Kidney (tissue), 14 donors: ENCODE data around the gene RRP1B. TPM values are rescaled to one million over a fixed set of nuclear protein-coding genes. Genes with fewer than 3 reads are reported as not detected.

Experiments used
- DNase-seq, 5 donors: peaks; one replicate each; pipeline ENCODE4 v3.0.0-alpha.2; 2013 to 2020
- FAIRE-seq: peaks from 2 replicates; lab custom pipeline; 2012; peaks lifted over from hg19 to GRCh38; lab: Jason Lieb, UNC
- H3K27ac ChIP-seq, 2 donors: one replicate each; pipeline ENCODE4 v1.7.0; 2013; ENCODE audit warnings: low read depth in 2 of 2, low read length in 2 of 2, inconsistent platforms in 1 of 2
- H3K27me3 ChIP-seq: one replicate; pipeline ENCODE4 v1.7.1; 2013; ENCODE audit warnings: low read length, inconsistent platforms; ENCODE audit not compliant: control insufficient read depth, insufficient read depth
- H3K36me3 ChIP-seq, 3 donors: one replicate each; pipeline versions ENCODE4 v1.7.0 to v1.7.1; 2013; ENCODE audit warnings: low read length in 3 of 3, control low read depth in 1 of 3, inconsistent platforms in 1 of 3; ENCODE audit not compliant: insufficient read depth in 3 of 3, control insufficient read depth in 2 of 3
- H3K4me1 ChIP-seq, 3 donors: one replicate each; pipeline versions ENCODE4 v1.7.0 to v1.7.1; 2013; ENCODE audit warnings: low read length in 3 of 3, inconsistent platforms in 1 of 3, low read depth in 1 of 3; ENCODE audit not compliant: control insufficient read depth in 2 of 3, insufficient read depth in 2 of 3
- H3K4me3 ChIP-seq, 3 donors: one replicate each; pipeline versions ENCODE4 v1.7.0 to v1.8.1; 2013; ENCODE audit warnings: low read length in 3 of 3, control low read depth in 1 of 3, inconsistent platforms in 1 of 3
- H3K9ac ChIP-seq, 3 donors: one replicate each; pipeline versions ENCODE4 v1.7.0 to v1.7.1; 2013; ENCODE audit warnings: low read length in 3 of 3, control low read depth in 1 of 3, inconsistent platforms in 1 of 3
- H3K9me3 ChIP-seq, 3 donors: one replicate each; pipeline versions ENCODE4 v1.7.0 to v1.7.1; 2013; ENCODE audit warnings: low read length in 3 of 3, control low read depth in 1 of 3, inconsistent platforms in 1 of 3; ENCODE audit not compliant: control insufficient read depth in 2 of 3, insufficient read depth in 1 of 3
- CTCF ChIP-seq: IDR thresholded peaks from 3 replicates; pipeline ENCODE4 v1.5.1; 2012; ENCODE audit warnings: mild to moderate bottlenecking, moderate library complexity, borderline replicate concordance; ENCODE audit not compliant: insufficient read depth; ENCODE audit errors: extremely low read depth
- intact Hi-C: fragments of 100-400 bp; cut with DNase I; formaldehyde crosslinking; loops from one replicate; pipeline ENCODE4 v1.11.1; 2022
- polyA plus RNA-seq: library from polyadenylated mRNA; stranded (reverse); fragments of 350-450 nt; fragmentation: Illumina TruSeq; extraction: RNeasy Lipid Tissue Mini Kit (QIAGEN cat#74804); gene quantifications from one replicate; pipeline ENCODE4 v1.2.3, GENCODE V29; 2014; ENCODE audit warnings: low read depth, low replicate concordance; ENCODE audit not compliant: insufficient read depth
- total RNA-seq: library from RNA; stranded (reverse); fragmentation: NEBNext Ultra II Directional; extraction: Animal tissue kit (Norgen Biotek cat#: 25700); gene quantifications from one replicate; pipeline ENCODE4 v1.2.1, GENCODE V29; 2021
- donor health status: control.
- donor health status: control.
- donor health status: control.
- donor health status: control.
- donor health status: control.
- donor health status: DM: yes; HTN: yes; CAD: no.
- donor health status: Normal renal cell carcinoma (clear cell type).

The RRP1B gene
- total and polyA plus RNA-seq, 2 donors from 2014 or later: 5.0 to 17.8 TPM

GRCh38 chr21:43721206-43721605 is 61.8 kb downstream of the RRP1B start:
- peak overlapping the region in 2 of 3 donors; percentile 6 to 95 for H3K9ac ChIP-seq
- TF ChIP-seq CTCF: no peak
- peaks cover 0 to 7% (median 0%) of the 10 kb centered on the region in 3 donors for H3K36me3 ChIP-seq
- no peak for FAIRE-seq
- no peak for DNase-seq
- H3K9me3 ChIP-seq: no peaks in the 10 kb centered on the region
- intact Hi-C loops: no loop called here
- H3K27me3 ChIP-seq: no peaks in the 10 kb centered on the region
- H3K4me3 ChIP-seq: peak overlapping the region in 2 of 3 donors; percentile 68 to 92
- H3K27ac ChIP-seq: peak overlapping the region; percentile 29 to 88
- peaks cover 0 to 26% (median 13%) of the 10 kb centered on the region in 3 donors for H3K4me1 ChIP-seq

- TF ChIP-seq CTCF: no peak
- Histone ChIP-seq H3K27me3 (no peaks in the 10 kb centered on the region), H3K4me3 (peak overlapping the region in 2 of 3 donors; percentile 14 to 92), H3K4me1 (peaks cover 0 to 32% (median 18%) of the 10 kb centered on the region in 3 donors), H3K27ac (peak overlapping the region in 1 of 2 donors; percentile 13), H3K36me3 (peaks cover 0 to 8% (median 0%) of the 10 kb centered on the region in 3 donors), H3K9ac (peak overlapping the region in 1 of 3 donors; percentile 43), H3K9me3 (peaks cover 0 to 2% (median 0%) of the 10 kb centered on the region in 3 donors)
- no peak for DNase-seq
- intact Hi-C loops: no loop called here
- FAIRE-seq: no peak
These were observed 62.6 kb downstream of the RRP1B start for GRCh38 chr21:43721939-43722338.

GRCh38 chr21:43723648-43724047 is 64.3 kb downstream of the RRP1B start:
- H3K9ac ChIP-seq: no peak overlapping the region
- no peaks in the 10 kb centered on the region for H3K27me3 ChIP-seq
- peaks cover 0 to 47% (median 31%) of the 10 kb centered on the region in 3 donors for H3K4me1 ChIP-seq
- H3K4me3 ChIP-seq: no peak overlapping the region
- no peak overlapping the region for H3K27ac ChIP-seq
- no peak for DNase-seq
- H3K36me3 ChIP-seq: peaks cover 0 to 8% (median 0%) of the 10 kb centered on the region in 3 donors
- no peak for FAIRE-seq
- no peak for TF ChIP-seq CTCF
- H3K9me3 ChIP-seq: peaks cover 0 to 2% (median 0%) of the 10 kb centered on the region in 3 donors
- intact Hi-C loops: no loop called here
